Inferior parietal cortex (tissue), 1 donor: ENCODE measurements around the gene SEMA4B.
"Not testable (repeated sequence)": the region's sequence is repeated elsewhere in the genome, so short reads cannot be mapped to it uniquely, and the experiment has no call there.

ENCODE experiments used
- DNase-seq: peaks from one replicate; pipeline ENCODE4 v3.0.0-alpha.2; 2016; ENCODE audit errors: extremely low spot score

Gene SEMA4B

DNA sequence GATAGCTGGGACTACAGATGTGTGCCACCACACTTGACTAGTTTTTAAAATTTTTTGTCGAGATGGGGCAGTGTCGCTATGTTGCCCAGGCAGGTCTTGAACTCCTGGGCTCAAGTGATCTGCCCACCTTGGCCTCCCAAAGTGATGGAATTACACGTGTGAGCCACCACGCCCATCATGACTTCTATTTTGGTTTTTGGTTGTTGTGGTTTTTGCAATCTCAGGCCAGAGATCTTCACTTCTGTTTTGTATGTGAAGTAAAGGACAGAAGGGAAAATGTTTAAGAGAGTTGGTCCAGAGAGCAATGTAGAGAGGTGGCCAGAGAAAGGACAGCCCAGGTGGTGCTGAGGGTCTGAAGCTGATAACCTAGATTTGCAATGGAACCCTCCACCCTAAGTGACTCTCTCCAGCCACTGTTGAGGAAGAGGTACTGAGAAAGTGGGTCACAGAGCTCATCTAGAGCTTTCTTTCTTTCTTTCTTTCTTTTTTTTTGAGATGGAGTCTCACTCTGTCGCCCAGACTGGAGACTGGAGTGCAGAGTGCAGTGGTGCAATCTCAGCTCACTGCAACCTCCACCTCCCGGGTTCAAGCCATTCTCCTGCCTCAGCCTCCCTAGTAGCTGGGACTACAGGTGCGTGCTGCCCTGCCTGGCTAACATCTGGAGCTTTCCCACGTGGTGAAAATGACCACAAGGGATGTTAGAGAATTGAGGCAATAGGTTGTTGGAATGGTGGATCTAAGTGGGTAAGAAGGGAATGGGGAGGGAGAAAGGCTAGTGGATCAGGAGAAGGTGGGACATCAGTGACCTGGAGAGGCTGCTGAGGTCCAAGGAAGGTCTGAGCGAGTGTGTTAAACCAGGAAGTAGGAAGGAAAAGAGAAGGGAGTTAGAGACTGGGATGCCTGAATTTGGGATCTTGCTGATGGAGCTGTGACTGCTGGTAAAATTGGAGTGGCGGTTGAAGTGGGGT is 22.4 kb upstream of the SEMA4B start:
- DNase-seq: no peak

DNA sequence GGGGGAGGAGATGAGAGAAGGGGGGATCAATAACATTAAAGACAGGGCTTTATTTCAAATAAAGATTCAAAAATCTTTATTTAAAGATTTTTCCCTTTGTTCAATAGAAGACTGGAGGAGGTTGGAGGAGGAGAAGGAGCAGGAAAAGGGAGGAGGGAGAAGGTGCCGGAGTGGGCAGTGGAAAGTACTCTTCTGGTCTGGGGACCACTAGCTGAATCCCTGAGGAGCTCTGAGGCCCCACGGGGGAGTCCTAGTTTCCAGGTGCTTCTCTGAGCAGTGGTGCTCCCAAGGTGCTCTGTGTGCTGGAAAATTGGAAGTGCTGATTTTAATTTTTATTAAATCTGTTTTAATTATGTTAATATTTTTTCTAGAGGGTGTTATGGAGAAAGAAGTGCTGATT is 19.4 kb upstream of the SEMA4B start:
- DNase-seq: no peak

DNA sequence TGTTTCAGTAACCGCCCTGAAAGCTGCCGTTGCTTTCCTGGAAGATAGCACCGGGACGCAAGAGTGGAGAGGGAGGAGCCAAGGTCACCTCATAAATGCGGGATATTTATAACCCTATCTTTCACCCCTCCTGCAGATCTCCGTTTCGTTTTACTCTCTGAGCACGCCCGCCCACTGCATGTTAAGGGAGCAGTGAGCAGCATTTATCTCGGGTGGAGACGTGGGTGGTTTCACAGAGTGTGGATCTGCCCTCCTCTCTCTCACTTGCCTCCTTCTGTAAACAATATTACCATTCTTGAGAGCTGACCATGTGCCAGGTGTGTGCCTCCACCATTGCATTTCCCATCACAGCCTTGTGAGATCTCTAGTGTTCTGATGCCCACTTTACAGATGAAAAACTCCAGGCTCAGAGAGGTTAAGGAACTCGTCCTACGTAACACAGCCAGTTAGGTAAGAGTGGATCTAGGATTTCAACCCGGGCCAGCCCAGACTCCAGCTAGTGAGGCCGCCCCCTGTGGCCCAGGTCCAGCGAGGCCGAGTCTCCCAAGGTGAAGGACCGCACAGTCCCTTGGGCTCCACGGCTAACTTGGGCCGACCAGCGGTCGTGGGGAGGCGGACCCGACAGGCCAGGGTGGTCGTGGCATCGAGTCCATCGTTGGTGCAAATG is 16.9 kb upstream of the SEMA4B start:
- DNase-seq: peak; percentile 68

DNA sequence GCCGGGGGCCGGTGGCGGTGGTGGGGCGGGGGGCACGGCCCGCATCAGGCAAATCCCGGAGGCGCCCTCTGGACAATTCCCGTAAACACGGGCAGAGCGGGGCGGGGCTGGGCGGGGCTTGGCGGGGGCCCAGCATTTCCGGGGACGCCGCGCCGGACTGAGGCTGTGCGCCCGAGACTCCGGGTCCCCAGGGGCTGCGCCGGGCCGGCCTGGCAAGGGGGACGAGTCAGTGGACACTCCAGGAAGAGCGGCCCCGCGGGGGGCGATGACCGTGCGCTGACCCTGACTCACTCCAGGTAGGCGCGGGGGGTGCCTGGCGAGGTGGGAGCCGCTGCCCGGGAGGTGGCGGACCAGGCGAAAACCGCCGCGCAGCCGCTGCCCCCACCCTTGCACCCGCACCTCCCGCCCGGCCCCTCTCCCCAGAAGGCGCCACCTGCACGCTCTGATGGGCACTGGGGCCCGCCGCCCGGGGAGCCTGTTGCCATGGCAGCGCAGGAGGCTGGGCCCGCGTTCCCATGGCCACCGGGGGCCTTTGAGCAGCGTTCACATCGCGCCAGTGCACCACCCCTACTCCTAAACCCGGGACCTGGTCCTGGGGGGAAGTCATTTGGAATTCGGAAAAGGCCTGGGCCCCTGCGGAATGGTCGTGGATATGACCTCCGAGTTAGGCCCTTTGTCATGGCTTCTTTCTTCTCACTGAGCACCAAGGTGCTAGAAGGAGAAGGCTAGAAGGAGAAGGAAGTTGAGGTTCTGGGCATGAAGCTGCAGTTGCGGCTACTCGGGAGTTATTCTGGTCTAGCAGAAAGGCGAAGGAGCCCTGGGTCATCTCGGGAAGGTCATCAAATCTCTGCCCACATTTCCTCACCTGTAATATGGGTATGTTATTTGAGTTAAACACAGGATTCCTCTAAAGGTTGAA is 16.1 kb upstream of the SEMA4B start:
- DNase-seq: peak; percentile 62

DNA sequence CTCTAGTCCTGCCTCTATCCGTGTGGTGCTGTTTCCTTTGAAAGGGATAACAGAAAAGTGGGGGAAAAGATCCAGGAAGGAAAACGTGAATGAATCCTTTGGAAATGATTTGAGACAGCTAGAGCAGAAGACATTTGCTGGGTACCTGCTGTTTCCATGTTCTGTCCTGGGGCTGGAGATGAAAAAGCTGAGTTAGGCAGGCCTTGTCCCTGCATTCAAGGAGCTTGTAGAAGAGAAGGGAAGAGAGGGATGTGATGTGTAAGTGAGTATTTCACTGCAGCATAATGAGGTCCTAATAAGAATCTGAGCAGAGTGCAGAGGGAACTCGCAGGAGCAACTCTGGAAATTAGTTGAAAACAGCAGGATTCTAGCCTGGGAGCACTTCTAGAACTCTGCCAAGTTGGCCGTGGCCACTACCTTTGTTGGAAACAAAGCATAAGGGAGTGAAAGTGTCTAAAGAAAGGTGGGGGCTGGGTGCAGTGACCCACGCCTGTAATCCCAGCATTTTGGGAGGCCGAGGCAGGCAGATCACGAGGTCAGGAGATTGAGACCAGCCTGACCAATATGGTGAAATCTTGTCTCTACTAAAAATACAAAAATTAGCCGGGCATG is 13.8 kb upstream of the SEMA4B start:
- DNase-seq: no peak

DNA sequence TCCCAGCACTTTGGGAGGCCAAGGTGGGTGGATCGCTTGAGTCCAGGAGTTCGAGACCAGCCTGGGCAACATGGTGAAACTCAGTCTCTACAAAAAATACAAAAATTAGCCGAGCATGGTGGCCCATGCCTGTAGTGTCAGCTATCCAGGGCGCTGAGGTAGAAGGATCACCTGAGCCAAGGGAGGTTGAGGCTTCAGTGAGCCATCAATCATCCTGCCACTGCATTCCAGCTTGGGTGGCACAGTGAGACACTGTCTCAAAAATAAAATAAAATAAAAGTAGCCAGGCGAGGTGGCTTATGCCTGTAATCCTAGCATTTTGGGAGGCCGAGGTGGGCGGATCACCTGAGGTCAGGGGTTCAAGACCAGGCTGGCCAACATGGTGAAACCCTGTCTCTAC is 13.1 kb upstream of the SEMA4B start:
- DNase-seq: not testable (repeated sequence)

DNA sequence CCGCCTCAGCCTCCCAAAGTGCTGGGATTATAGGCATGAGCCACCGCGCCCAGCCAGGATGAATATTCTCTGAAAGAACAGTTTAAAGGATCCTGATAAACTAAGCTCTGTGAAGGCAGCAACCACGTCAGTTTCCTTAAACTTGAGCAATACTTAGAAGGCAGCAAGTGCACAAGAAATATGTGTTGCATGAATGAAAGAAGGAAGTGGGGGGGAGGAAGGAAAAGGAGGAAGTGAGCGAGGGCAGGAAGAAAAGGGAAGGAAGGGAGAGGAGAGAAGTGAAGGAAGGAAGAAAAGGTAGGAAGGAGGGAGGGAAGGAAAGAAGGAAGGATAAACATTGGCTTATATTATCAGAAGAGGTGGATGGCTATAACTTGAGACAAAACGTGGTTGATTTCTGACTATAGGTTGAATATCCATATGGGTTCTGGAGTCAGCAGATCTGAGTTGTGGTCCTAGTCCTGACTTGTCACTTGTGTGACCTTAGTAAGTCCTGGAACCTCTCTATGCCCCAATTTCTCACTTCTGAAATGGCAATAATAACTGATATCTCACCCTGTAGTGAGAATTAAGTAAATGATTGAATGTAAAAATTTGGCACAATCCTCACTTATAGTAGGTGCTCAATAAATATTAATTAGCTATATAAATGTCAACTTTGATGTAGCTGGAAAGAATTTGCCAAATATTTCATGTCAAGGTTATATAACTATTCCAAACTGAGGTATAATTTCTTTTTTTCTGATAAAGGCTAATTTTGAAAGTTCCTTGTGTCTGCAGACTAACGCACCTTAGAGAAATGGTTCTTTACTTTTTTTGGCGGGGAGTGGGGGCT is 12.0 kb upstream of the SEMA4B start:
- no peak for DNase-seq

DNA sequence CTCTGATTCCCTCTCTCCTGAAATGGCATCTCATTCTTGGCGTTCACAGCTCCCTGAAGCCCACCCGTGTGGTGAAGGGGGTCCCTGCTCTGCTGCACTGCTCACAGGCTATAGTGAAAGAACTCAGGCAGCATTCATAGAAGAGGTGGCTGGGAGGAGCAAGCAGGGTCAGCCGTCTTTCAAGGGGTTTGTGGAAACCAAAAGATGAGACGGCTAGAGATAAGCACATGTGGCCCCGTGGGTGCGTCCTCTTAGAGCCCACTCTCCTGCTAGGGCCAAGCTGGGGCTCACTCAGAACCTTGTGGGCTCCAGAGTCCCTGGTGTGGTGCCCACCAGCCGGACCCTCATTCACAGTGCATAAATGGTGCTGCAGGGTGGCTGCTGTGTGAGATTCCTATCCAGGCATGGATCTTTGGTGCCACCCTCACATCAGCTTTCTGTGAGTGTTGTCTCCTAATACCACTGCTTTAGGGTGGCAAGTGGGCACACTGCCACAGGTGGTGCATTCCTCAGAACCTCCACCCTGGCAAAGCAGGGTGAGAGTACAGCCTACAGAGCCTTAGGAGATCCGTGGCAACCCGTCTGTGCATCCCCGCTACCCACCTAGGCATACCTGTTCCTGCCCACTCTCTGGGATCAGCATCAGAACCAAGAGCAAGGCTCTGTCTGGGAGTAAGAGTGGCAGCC is 11.2 kb upstream of the SEMA4B start:
- DNase-seq: no peak

DNA sequence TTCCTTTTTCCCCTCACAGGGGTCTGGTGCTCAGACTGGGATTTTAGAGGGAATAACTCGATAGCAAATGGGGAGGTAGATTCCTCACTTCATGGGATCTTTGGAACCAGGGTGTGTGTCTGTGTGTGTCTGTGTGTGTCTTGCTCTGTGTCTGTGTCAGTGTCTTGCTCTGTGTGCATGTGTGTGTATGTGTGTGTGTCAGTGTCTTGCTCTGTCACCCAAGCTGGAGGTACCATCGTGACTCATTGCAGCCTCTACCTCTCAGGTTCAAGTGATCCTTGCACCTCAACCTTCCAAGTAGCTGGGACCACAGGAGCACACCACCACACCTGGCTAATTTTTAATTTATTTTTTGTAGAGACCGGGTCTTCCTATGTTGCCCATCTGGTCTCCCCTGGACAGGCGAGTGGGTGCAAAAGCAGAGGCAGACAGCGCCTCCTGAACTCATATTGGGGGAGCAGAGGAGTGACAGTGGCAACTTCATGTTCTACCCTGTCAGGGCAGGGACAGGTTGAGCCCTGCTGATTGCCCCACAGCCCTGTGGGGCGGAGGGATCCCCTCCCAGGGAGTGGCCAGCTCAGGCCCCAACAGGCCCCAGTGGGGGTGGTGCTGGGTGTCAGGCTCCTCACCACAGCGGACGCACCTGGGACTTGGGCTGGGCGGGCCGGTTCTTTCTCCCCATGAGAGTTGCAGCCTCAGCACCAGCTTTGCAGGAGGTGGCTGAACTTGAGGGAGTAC is 10.4 kb upstream of the SEMA4B start:
- no peak for DNase-seq

DNA sequence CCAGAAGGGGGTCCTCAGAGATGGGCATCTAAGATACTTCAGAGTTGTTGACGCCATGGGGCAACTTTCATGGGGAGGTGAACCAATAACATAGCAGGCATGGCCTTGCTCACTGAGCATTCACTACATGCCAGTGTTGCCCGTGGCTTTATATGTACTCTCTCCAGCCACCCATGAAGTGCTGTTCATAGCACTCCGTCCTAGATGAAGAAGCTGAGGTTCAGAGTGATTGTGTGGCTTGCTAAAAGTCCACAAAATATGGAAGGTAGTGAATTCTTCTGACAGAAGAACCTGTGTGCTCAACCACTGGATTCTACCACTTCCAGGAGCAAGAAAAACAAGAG is 9.8 kb upstream of the SEMA4B start:
- DNase-seq: no peak

DNA sequence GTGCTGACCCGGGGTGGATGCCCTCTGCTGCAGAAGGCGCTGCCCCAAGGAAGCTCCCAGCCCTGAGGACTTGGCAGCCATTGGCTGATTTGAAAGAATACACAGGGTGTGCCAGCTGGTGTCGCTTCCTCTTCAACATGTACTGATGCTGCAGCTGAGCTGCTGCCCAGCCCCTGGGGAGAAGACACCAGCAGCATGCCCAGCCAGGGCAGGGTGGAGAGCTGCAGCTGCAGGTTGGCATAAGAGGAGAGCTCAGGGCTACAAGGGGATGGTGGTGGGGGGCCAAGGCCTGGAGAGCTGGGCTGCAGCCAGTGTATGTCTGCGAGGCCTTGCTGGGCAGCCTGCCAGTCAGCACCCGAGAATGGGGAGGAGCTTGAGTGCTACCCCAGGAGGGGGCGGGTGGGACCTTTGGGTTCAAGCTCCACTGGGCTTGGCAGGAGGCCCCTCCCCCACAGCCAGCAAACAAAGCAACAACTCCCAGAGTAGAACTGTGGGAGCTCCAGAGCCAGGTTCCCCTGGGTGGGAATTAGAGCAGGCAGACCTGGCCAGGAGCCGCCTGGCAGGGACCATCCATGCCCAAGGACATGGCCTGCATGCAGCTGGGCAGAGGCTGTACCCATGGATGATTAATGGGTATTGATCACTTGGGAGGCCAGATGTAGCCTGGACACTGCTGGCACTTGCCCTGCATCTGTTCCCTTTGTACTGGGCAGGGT is 9.2 kb upstream of the SEMA4B start:
- peak; percentile 78 for DNase-seq

DNA sequence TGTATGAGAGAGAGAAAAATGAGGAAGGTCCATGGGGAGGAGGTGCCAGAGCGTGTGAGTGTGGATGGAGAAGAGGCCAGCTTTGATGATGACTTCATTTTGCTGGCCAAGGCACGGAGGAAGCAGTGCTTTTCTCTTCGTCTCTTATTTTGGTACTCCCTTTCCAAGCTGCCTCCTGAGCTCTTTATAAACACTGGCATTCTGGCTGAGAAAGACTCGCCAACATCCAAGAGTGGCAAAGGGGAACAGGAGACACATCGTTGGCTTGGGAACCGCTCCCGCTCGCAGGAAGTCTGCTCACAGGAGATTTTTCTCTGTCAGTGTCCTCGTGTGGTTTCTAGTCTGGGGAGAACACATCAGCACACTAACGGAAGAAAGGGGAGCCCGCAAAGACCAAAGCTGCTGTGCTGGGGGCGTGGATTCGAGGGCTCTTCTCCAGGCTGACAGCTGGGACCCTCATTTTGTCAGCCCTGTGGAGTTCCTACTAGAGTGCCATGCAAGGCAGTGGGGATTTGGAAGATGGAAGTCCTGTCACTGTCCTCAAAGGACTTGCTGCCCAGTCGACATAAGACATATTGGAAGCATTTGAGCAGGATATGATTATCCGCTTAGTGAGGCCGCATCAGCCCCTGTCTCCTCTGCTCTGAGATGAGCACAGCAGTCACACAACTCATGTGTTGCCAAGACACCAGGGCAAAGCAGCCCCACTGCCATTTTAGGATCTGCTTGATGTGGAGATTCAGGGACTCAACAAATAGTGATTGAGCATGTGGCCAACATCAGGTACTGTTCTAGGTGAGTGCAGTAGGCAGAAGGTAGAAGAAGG is 8.0 kb upstream of the SEMA4B start:
- DNase-seq: peak; percentile 54

DNA sequence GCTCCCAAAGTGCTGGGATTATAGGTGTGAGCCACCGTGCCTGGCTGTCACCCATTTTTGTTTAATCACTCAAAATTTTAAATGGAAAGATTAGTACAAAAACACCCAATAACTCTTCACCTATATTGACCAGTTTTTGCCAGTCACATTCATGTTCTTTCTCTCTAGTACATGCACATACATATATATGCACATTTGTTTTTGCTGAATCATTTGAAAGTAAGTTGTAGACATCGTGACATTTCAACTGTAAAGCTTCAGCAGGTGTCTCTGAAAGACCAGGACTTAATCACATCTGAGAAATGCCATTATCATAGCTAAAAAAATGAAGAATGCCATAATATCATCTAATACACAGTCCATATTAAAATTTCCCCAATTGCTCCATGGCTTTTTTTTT is 6.5 kb upstream of the SEMA4B start:
- no peak for DNase-seq

DNA sequence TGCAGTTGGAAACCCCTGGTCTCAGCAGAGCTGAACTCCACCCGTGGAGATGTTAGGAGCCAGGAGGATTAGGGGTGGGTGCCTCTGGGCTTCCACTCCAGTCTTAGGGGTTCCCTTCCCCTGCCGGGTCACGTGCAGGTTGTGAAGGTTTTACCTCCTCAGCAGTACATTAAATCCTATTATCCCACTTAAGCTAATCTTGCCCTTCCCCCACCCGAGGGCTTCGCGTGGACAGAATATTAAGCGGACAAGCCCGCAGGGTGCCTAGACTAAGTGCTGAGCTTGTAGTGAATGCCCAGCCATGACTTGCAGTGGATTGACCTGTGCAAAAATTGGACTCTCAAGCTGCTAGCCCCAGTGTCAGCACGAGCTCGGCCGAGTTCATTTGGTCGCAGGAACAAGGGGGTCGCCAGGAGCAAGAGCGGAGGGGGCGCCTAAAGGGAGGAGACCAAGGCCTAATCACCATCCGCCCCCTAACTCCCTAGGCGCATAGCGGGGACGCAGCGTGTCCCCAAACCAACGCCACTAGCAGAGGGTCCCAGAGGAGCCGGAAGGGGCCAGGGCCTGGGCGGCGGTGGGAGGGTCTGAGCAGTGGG is 498 bp upstream of the SEMA4B start:
- no peak for DNase-seq

DNA sequence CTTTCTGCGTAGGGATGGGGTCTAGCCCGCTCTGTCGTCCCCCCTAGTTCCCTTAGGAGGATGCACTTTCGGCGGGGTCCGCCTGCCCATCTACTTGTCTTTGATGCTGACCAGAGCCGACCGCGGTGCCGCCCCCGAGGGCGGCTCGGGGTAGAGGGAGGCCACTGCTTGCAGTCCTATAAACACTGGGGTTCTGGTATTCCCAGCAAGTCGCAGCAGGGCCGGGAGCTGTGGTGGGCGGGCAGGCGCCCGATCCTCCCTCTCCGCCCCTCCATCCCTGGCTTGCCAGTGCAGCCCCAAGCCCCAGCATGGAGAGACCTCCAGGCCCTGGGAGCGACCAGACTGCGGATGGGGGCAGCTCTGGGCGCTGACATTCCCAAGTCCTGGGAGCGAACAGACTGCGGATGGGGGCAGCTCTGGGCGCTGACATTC is 830 bp downstream of the SEMA4B start:
- no peak for DNase-seq

DNA sequence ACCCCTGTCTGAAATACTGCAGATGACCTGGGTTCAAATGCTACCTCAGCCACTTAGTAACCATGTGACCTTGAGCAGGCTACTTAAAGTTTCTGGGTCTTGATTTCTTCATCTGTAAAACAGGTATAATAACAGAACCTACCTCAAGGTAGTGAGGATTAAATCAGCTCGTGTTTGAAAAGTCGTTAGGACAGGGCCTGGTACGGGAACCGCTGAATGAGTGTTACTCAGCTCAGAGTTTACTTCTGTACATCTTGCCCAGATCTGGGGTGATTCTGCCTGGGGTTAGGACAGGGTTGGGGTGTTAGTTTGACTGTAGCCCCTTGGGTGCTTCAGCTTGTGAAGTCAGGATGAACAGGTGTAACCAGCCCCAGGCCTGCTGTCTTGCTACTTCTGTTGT is 1.8 kb downstream of the SEMA4B start:
- DNase-seq: no peak

DNA sequence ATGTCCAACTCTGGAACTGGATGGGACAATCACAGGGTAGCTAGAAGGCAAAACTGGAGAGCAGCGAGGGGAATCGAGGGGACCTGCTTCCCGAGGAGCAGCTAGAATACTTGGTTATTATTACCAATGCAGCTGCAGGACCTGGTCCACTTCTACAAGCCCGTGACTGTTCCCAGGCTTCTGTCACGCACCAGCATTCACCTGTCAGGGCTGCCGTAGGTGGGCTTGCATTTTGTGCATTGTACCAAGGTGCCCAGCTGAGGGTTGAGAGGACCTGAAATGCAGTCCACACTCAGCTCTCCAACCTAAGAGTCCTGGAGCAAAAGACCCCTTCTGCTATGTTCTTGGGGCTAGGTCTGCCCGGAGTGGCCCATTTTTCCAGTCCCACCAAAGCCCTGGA is 2.3 kb downstream of the SEMA4B start:
- DNase-seq: no peak

DNA sequence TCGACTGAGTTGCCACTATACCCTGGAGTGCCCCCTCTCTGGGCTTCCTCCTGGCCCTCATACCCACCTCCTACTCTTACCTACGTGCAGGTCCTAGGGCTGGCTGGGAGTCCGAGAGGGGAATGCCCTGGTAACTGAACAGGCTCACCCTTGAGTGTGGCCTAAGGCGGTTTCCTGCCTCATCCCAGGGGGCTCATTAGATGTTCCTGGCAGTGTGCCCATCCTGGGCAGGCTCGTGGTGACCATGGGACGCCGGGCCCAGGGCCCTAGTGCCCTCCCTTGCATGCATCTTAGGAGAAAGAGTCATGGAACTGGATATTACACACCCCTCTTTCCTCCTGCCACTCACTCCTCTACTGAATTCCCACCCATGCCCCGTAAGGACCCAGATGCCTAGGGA is 2.8 kb downstream of the SEMA4B start:
- DNase-seq: no peak
